ENCODE results near the gene KRT16.
"Not testable (repeated sequence)": the region's sequence is repeated elsewhere in the genome, so short reads cannot be mapped to it uniquely, and the experiment has no call there.

- not testable (repeated sequence) for TF ChIP-seq EZH2 (IDR thresholded peaks at IDR 0.05; ENCODE audit: insufficient read depth, poor library complexity, severe bottlenecking); EZH2phosphoT487 (IDR thresholded peaks at IDR 0.05; ENCODE audit: insufficient read depth, low read depth)
Measured at GRCh38 chr17:41621435-41621817, 8.9 kb upstream of the KRT16 start.

Data from GM23248 (cell line).